GM18499 (cell line): ENCODE results near the gene COL6A1.
"Not testable (repeated sequence)": the region's sequence is repeated elsewhere in the genome, so short reads cannot be mapped to it uniquely, and the experiment has no call there.

Experiments
- ATAC-seq: cut with Tn5 transposase; IDR thresholded peaks from one replicate; pipeline ENCODE4 v1.9.1; 2021; ENCODE audit warnings: moderate number of reproducible peaks; ENCODE audit not compliant: insufficient read depth, unreplicated experiment

Gene COL6A1

DNA sequence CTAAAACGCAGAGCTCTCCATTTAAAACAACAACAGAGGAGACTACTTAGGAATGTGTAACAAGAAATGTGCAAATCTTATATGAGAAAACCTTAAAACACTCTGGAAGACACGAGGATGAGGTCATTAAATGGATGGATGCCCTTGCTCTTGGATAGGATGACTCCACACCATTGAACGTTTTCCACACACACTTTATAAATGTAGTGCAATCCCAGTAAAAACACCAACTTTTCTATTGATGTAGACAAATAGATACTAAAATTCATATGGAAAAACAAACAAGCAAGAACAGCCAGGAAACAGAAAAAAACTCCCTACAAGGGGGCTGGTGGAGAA is 18.4 kb upstream of the COL6A1 start:
- ATAC-seq = no peak

GRCh38 chr21:45964649-45965048 is 16.9 kb upstream of the COL6A1 start:
- no peak for ATAC-seq

DNA sequence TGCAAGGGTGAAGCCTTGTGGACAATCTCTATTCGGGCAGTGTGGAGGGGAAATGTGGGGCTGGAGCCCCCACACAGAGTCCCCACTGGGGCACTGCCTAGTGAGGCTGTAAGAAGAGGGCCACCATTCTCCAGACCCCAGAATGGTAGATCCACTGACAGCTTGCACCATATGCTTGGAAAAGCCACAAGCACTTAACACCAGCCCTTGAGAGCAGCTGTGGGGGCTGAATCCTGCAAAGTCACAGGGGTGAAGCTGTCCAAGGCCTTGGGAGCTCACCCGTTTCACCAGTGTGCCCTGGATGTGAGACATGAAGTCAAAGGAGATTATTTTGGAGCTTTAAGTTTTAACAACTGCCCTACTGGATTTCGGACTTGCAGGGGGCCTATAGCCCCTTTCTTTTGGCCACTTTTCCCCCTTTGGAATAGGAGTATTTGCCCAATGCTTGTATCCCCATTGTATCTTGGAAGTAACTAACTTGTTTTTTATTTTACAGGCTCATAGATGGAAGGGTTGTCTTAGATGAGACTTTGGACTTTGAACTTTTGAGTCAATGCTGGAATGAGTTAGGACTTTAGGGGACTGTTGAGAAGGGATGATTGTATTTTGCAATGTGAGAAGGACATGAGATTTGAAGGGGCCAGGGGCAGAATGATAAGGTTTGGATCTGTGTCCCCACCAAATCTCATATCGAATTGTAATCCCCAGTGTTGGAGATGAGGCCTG is 16.3 kb upstream of the COL6A1 start:
- no peak for ATAC-seq

DNA sequence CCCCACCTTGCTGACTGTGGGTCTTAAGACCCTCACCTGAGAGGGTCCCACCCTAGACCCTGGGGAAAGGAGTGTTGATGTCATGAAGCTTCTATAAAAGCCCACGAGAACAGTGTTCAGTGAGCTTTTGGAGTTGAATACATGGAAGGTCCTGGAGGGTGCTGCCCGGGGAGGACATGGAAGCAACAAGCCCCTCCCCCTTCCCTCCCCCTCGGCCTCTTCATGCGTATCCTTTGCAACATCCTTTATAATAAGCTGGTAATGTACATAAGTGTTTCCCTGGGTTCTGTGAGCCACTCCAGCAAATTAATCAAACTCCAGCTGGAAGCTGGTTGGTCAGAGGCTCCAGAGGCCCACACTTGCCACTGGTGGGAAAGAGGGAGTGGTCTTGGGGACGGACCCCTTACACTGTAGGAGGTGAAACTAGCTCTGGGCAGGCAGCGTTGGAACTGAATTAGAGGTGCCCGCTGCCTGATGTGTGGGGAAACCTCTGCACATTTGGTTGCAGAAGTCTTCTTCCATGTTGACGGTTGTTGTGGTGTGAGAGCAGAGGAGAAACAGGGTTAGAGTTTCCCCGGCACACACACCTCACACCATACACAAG is 14.7 kb upstream of the COL6A1 start:
- ATAC-seq = no peak

DNA sequence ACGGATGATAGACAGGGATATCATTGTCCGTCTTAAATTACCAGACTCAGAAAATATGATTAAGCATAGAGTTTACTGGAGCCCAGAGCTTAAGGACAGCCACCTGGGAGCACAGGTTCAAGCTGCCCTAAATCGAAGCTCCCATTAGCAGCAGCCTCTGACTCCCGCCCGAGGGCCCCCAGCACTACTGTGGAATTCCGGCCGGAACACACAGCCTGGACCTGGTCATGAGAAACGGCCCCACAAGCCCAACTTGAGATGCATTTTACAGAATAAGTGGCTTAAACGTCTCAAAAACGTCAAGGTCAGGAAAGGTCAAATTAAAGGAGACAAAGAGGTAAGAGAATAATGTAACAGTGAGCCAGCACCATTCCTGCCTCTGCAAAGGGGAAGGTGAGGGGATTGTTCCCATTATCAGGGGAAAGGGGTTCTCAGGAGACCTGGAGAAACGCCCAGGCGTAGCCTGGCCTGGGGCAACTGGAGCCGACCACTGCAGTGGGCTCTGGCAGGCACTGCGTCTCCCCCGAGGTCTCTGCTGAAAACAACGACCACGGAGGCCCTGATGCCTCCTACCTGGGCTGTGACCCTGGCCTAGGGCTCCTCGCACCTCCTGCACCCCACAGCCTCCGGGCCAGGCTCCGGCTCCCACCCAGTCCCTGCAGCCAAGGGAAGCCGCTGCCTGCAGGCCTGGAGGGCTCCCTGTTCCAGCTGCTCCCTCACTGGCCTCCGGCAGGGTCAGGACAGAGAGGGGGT is 11.5 kb upstream of the COL6A1 start:
- no peak for ATAC-seq

GRCh38 chr21:45970674-45971615 is 10.6 kb upstream of the COL6A1 start:
- ATAC-seq = no peak

- no peak for ATAC-seq
Measured at GRCh38 chr21:45971616-45972352, 9.8 kb upstream of the COL6A1 start.

- no peak for ATAC-seq
Measured at GRCh38 chr21:45972353-45972715, 9.2 kb upstream of the COL6A1 start.

GRCh38 chr21:45972716-45973474 is 8.7 kb upstream of the COL6A1 start:
- ATAC-seq = no peak

GRCh38 chr21:45973475-45974072 is 8.0 kb upstream of the COL6A1 start:
- no peak for ATAC-seq

DNA sequence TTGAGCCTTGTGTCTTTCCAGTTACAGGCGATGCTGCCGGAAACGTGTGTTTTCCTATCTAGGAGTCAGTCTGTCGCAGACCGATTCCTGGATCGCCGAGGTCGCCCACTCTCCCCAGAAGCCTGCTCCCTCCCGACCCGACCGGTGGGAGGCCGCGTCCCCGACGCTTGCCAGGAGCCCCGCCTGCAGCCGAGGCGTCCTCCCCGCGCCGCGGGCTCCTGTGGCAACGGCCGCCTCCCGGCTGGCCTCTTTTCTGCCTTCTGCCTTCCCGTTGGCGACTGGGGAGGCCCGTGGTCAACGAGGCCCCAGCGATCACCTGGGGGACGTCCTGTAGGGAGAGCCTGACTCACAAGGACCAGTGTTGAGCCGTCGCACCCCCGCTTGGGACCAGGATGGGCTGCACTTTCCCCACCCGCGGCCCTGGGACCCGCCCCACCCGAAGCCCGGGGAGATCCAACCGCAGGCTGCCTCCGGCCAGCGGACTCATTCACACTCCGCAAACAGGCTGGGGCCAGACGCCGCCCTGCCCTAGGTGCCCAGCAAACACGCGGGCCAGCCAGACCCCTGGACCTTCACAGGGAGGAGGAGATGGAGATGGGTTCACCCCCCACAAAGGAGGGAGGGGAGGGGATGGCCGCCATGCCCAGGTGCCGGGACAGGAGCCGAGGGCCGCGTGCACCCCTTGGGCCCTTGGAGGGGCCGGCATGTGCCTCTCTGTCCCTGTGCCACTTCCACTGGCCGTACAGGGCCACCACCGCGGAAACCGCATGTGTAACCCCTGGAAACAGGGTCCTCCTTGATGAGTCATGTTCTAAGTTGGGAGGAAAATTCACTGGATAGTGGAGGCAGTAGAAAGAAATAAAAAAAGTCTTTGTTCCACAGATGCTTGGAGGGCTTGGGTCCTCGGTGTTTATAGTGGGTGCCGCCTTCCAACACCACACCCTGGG is 7.2 kb upstream of the COL6A1 start:
- no peak for ATAC-seq

- no peak for ATAC-seq
Measured at GRCh38 chr21:45975020-45975666, 6.4 kb upstream of the COL6A1 start.

DNA sequence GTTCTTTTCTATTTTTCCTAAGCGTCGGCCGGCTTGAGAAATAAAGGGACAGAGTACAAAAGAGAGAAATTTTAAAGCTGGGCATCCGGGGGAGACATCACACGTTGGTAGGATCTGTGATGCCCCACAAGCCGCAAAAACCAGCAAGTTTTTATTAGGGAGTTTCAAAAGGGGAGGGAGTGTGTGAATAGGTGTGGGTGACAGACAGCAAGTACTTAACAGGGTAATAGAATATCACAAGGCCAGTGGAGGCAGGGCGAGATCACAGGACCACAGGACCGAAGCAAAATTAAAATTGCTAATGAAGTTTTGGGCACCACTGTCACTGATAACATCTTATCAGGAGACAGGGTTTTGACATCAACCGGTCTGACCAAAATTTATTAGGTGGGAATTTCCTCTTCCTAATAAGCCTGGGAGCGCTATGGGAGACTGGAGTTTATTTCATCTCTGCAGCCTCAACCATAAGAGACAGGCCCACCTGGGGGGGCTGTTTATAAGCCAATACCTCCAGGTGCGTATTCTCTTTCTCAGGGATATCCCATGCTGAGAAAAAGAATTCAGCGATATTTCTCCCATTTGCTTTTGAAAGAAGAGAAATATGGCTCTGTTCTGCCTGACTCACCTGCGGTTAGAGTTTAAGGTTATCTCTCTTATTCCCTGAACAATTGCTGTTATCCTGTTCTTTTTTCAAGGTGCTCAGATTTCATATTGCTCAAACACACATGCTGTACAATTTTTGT is 5.7 kb upstream of the COL6A1 start:
- not testable (repeated sequence) for ATAC-seq

GRCh38 chr21:45976701-45977311 is 4.8 kb upstream of the COL6A1 start:
- ATAC-seq = no peak

- ATAC-seq = no peak
Measured at GRCh38 chr21:45977396-45977795, 4.2 kb upstream of the COL6A1 start.

DNA sequence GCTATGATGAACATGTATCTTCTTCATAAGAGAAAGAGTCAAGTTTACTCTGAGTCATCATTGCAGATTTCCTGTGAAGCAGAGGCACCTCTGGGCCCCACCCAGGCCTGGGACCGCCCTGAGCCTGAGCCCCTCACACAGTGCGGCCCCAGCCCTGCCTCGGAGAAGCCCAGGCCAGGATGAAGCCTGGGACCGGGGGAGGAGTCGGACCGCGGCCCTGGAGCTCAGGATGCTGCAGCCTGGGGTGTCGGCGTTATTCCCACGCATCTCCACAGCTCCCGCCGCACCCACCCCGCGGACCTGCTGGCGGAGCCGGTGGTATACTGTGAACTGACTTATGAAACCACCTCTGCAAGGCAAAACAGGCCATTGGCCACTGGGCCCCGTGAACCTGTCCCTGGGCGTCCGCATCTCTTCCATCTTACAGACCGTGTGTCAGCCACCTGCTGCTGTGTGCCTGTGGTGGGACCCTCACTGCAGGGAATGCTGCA is 2.4 kb upstream of the COL6A1 start:
- no peak for ATAC-seq
